ENCODE data around the gene PCK2.

GRCh38 chr14:24146453-24146977, 52.4 kb downstream of the PCK2 start, which contains the start of gene PSME2:
- TF ChIP-seq CTCF (IDR thresholded peaks at IDR 0.05; ENCODE audit: low read depth, low read length) (no peak), POLR2A (IDR thresholded peaks at IDR 0.05; ENCODE audit: extremely low read depth, insufficient read length) (peak; percentile 54)
